Measurements from ENCODE around the gene HDAC4.

HDAC4 gene

DNA sequence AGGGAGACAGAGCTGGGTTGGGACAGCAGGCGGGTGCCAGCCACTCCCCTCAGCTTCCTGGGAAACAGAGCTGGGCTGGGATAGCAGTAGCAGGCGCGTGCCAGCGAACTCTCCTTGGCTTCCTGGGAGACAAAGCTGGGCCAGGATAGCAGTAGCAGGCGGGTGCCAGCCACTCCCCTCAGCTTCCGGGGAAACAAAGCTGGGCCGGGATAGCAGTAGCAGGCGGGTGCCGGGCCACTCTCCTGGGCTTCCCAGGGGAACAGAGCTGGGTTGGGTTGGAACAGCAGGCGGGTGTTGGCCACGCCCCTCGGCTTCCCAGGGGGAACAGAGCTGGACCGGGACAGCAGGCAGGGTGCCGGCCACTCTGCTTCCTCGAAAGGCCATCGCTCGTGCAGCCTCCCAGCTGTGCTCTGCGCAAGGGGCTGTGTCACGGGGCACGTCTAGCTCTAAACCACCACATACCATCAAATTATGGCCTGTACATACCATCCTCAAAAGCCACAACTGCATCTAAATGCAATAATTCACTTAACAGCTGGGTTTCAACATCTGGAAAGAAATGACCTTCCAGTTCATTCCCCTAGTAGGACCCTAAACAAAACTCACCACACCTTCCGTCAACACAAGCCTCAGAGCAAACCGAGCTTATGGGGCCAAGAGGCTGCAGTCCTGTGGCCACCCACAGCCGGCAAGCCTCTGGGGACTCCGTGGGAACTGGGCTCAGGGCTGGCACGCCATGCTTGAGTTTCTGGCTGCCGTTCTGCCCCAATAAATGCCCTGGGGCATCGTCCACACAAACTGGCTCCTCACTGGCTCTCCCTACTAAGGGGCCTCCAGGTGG is 324.7 kb downstream of the HDAC4 start:
- H3K27ac ChIP-seq (ENCODE audit: low read depth, low read length): no peak overlapping the region
- no peak overlapping the region for H2AFZ ChIP-seq (ENCODE audit: low read depth, low read length, severe bottlenecking)
- no peaks in the 10 kb centered on the region for H3K27me3 ChIP-seq (ENCODE audit: low read length)
- H3K79me2 ChIP-seq (ENCODE audit: insufficient read depth, low read length): no peaks in the 10 kb centered on the region
- TF ChIP-seq CTCF (IDR thresholded peaks at IDR 0.05; ENCODE audit: insufficient read depth, low read length, poor library complexity, severe bottlenecking) (no peak), EZH2phosphoT487 (conservative IDR thresholded peaks at IDR 0.05; ENCODE audit: low read length) (no peak)
- H3K9me3 ChIP-seq (ENCODE audit: insufficient read depth, low read length): no peaks in the 10 kb centered on the region
- H3K9me2 ChIP-seq (replicated peaks; ENCODE audit: insufficient read depth, low read length): no peaks in the 10 kb centered on the region
- H3K36me3 ChIP-seq (ENCODE audit: low read length): no peaks in the 10 kb centered on the region
- H3F3A ChIP-seq (ENCODE audit: insufficient read depth): no peaks in the 10 kb centered on the region
- no peak overlapping the region for H3K9ac ChIP-seq (ENCODE audit: low read length)
- H3K4me2 ChIP-seq (ENCODE audit: low read depth, low read length, poor library complexity, severe bottlenecking): no peak overlapping the region
- no peak overlapping the region for H3K4me3 ChIP-seq (ENCODE audit: insufficient read depth, low read length, poor library complexity, severe bottlenecking)
- no peaks in the 10 kb centered on the region for H4K20me1 ChIP-seq (ENCODE audit: low read depth, low read length)

- H3K9me3 ChIP-seq (ENCODE audit: insufficient read depth, low read length): no peaks in the 10 kb centered on the region
- no peak overlapping the region for H3K27ac ChIP-seq (ENCODE audit: low read depth, low read length)
- H3K9me2 ChIP-seq (replicated peaks; ENCODE audit: insufficient read depth, low read length): no peaks in the 10 kb centered on the region
- H3K36me3 ChIP-seq (ENCODE audit: low read length): no peaks in the 10 kb centered on the region
- H2AFZ ChIP-seq (ENCODE audit: low read depth, low read length, severe bottlenecking): no peak overlapping the region
- no peak overlapping the region for H3K9ac ChIP-seq (ENCODE audit: low read length)
- no peaks in the 10 kb centered on the region for H3K79me2 ChIP-seq (ENCODE audit: insufficient read depth, low read length)
- no peaks in the 10 kb centered on the region for H4K20me1 ChIP-seq (ENCODE audit: low read depth, low read length)
- no peak overlapping the region for H3K4me3 ChIP-seq (ENCODE audit: insufficient read depth, low read length, poor library complexity, severe bottlenecking)
- TF ChIP-seq EZH2phosphoT487 (conservative IDR thresholded peaks at IDR 0.05; ENCODE audit: low read length): no peak
- TF ChIP-seq CTCF (IDR thresholded peaks at IDR 0.05; ENCODE audit: insufficient read depth, low read length, poor library complexity, severe bottlenecking): no peak
- H3K4me2 ChIP-seq (ENCODE audit: low read depth, low read length, poor library complexity, severe bottlenecking): no peak overlapping the region
- H3F3A ChIP-seq (ENCODE audit: insufficient read depth): no peaks in the 10 kb centered on the region
- no peaks in the 10 kb centered on the region for H3K27me3 ChIP-seq (ENCODE audit: low read length)
Observed at GRCh38 chr2:239073745-239074530, 326.9 kb downstream of the HDAC4 start.

- Histone ChIP-seq H4K20me1 (ENCODE audit: low read depth, low read length) (no peaks in the 10 kb centered on the region), H3K79me2 (ENCODE audit: insufficient read depth, low read length) (no peaks in the 10 kb centered on the region), H3K4me2 (ENCODE audit: low read depth, low read length, poor library complexity, severe bottlenecking) (no peak overlapping the region), H3K36me3 (ENCODE audit: low read length) (no peaks in the 10 kb centered on the region), H3K4me3 (ENCODE audit: insufficient read depth, low read length, poor library complexity, severe bottlenecking) (no peak overlapping the region), H3K9ac (ENCODE audit: low read length) (no peak overlapping the region), H3K27ac (ENCODE audit: low read depth, low read length) (no peak overlapping the region), H3K27me3 (ENCODE audit: low read length) (no peaks in the 10 kb centered on the region), H2AFZ (ENCODE audit: low read depth, low read length, severe bottlenecking) (no peak overlapping the region), H3K9me3 (ENCODE audit: insufficient read depth, low read length) (no peaks in the 10 kb centered on the region), H3K9me2 (replicated peaks; ENCODE audit: insufficient read depth, low read length) (no peaks in the 10 kb centered on the region), H3F3A (ENCODE audit: insufficient read depth) (no peaks in the 10 kb centered on the region)
- TF ChIP-seq EZH2phosphoT487 (conservative IDR thresholded peaks at IDR 0.05; ENCODE audit: low read length): no peak
- TF ChIP-seq CTCF (IDR thresholded peaks at IDR 0.05; ENCODE audit: insufficient read depth, low read length, poor library complexity, severe bottlenecking): no peak
Observed at GRCh38 chr2:239073270-239073669, 327.6 kb downstream of the HDAC4 start.
